NCI-H446 (cell line): ENCODE results near the gene VWA5A.
A peak's percentile ranks its signal among the peaks of the same experiment; 100 is the strongest.

Experiments
- DNase-seq, 2 experiments: peaks; one replicate each; lab custom pipeline; 2025; lab: John Stamatoyannopoulos, UW

Gene VWA5A

DNA sequence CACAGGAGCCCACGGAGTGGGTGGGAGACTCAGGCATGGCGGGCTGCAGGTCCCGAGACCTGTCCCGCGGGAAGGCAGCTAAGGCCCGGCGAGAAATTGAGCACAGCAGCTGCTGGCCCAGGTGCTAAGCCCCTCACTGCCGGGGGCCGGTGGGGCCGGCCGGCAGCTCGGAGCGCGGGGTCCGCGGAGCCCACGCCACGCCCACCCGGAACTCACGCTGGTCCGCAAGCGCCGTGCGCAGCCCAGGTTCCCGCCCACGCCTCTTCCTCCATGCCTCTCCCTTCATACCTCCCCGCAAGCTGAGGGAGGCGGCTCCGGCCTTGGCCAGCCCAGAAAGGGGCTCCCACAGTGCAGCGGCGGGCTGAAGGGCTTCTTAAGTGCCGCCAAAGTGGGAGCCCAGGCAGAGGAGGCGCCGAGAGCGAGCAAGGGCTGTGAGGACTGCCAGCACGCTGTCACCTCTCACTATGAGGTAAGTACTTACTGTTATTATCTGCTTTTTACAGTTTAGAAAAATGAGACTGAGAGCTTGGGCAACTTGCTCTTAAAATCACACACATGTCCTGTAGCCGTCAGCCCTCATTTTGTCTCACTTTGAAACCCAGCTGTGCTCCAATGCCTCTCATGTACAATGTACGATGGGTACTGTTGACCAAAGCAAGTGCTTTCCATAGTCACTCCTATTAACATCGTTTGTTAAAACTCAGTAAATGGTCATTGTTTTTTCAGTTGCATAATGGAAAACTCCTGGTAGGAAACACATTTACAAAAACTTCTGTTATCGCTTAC, 55.7 kb downstream of the VWA5A start:
- DNase-seq: no peak

DNA sequence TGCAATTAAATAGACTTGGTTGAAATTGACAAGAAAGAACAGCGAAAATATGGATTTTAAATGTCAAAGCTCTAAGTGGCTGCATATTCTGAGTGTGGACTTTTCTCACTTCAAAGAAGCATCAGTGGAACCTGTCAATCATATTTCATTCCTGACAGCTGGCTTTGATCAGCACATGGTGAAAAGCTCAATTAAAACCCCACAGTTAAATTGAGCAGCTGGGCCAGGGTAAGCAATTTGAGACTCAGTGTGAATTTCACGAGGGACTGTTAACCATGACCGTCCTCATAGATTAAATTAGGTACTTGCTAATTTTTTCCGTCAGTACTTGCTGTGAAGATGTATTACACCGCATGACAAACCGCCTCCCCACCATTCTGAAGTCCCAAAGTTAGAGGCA, 56.9 kb downstream of the VWA5A start:
- no peak for DNase-seq

DNA sequence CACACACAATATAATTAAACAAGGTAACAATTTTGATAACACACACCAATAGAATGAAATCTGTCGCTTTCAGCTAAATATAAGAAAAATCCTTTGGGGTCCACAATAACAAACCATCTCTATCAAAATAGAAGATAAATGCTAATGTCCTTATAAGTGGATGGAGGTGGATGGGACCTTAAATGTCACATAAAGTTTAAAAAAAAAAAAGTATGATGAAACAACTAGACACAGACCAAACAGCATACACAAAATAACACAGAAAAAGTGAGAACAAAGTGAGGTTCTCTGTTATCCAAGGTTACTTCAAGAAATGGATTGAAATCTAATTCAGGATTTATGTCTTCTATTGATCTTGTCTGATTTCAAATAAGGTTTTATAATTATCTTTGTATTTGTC, 57.3 kb downstream of the VWA5A start:
- no peak for DNase-seq

DNA sequence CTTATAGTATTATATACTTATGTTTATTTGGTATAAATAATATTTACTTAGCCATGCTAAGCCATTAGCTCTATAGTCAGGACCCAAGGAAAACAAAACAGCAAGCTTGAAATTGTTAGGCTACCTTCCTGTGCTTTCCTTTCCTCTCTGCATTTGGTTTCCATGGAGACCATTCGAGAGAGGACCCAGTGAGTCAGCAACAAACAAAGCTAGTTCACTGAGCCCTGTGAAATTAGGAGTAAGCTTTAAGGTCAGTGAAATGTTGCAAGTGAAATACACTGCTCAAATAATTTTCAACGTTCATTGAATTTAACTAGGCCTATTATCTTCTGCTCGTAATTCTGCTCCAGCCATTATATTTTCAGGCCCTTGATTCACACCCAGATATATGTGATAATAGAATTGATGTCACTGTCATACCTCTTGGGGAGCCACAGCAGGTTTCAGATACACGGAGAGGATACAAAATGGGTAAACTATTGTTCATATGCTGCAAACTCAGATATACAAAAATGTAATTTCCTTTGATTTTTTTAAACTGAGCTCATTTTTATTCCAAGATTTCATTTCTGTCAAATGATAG, 58.8 kb downstream of the VWA5A start:
- peak; percentile 4 to 26 for DNase-seq

- DNase-seq: no peak
These were observed 61.9 kb downstream of the VWA5A start for GRCh38 chr11:124176925-124177715.

DNA sequence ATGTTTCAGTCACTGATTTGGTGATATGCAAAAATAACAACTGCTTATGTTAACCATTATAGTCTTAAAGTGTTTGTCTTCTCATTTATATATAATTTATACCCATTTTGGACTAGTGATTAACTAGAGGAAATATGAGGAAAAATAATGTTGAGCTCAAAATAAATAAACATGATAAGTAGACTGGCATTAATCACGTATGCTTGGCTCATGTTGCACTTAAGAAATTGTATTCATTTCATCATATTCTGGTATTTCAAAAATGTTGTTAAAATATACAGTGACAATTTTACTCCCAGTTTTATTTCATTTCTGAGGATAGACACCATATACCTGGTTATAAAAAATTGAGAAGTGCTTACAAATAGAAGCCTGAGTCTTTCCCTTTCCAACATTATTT, 64.1 kb downstream of the VWA5A start:
- no peak for DNase-seq

DNA sequence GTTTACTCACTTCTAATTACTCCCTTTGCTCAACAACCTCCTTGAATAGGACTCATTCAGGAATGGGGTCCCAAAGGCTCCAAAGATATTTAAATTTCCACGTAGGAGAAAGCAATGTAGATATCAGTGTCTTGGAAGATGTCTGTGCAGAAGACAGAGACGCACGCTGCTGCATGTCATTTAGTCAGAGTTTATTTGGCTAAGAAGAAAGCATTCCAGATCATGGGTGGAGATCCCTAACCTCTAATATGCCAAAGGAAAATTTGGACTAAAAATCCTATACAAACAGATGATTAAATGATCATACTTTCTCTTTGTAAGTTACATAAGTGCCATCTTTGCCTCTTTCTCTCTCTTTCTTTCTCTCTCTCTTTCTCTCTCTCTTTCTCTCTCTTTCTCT, 67.8 kb downstream of the VWA5A start, which contains the start of gene OR10D3:
TSS of gene OR10D3 (plus strand) at position 278 of the 400 bp plus-strand sequence. CDS start 1,925 bp downstream, outside the sequence.
- DNase-seq: no peak

DNA sequence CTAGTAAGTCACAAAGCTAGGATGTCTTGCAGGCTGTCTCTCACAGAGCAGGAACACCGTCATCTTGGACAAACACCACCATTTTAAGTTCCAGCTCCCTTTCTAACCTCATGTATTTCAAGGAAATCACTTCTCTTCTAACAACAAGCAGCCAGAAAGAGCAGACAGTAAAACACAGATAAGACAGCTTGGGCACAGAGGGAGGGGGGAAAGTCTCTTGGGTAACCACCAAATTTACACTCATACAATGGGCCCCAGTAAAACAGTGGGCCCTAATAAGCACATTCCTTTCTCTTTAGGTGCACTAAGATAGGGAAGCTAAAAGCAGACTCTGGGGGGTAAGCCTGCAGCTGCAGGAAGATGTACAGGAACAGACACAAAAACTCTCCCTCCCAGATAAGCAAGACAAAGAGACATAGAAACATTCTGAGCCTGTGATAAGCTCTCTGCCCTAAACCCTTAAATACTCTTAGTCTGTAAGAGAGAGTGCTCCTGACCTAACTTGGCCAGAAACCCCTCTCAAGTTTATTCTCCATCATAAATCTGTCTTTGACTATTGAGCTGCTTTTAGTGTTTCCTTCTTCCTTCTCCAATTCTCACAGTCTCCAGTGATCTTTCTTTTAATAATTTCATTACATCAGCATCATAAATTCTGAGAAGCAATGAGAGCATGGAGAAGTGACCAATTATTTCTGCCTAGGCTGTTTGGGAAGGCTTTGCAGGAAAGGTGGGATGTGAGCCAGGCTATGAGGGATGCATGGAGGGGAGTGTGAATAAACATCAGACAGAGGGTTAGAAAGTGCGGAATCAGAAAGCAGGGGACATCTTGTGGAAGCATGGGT, 75.3 kb downstream of the VWA5A start:
- no peak for DNase-seq

GRCh38 chr11:124193221-124194010, 78.2 kb downstream of the VWA5A start:
- DNase-seq: no peak

DNA sequence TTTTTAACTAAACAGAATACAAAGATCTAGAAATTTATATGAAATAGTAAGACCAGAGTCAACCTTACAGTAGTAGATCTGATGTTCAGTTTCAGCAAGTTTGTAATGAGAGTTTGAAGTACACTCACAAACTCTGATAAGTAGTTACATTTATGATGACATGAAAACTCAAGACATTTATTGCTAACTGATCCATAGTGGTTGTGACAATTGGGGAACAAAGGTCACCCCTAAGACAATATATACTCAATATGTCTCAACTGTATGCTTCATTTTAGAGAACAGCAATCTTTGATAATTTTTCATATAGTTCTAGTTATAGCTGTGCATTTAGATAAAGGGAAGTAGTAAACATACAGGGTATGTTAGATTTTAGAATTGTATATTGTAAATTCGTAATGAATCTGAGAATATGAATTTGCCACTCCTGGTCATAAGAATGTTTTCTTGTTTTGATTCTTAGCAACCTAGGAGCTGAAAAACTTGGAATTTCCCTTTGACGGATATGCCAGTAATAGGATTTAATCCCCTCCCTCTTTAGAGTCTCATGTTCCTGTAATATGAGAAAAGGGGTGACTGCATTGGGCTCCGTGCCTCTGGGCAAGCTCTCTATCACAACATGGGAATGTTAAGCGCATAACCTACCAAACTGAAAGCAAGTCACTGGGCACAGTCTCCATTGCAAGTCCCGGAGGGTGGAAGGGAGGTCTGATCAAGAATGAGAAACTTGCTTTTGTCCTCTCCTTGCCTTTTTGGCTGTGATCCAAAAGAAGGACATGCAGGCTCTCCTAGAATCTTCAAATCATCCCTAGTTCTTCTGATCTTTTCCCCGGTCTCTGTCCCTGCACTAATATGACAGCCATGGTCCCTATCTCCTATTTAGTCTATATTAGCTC, 79.3 kb downstream of the VWA5A start:
- no peak for DNase-seq

- DNase-seq: peak; percentile 50 to 71
These were observed 80.0 kb downstream of the VWA5A start for GRCh38 chr11:124195189-124195734.
